Measurements from ENCODE around the gene ACTN2.

GRCh38 chr1:236699366-236699765 is 13.1 kb downstream of the ACTN2 start:
- TF ChIP-seq CTCF (IDR thresholded peaks at IDR 0.05; ENCODE audit: low read length) (no peak), EZH2 (optimal IDR thresholded peaks at IDR 0.05; ENCODE audit: low read depth, low read length) (no peak)
